Middle frontal gyrus (tissue), 1 donor: ENCODE data around the gene PCDHGC3.
A peak's percentile ranks its signal among the peaks of the same experiment; 100 is the strongest.
"Not testable (repeated sequence)": the region's sequence is repeated elsewhere in the genome, so short reads cannot be mapped to it uniquely, and the experiment has no call there.

Source experiments
- DNase-seq: peaks from one replicate; pipeline ENCODE4 v3.0.0-alpha.2; 2015; ENCODE audit warnings: low spot score; ENCODE audit errors: extremely low spot score

PCDHGC3 gene

DNA sequence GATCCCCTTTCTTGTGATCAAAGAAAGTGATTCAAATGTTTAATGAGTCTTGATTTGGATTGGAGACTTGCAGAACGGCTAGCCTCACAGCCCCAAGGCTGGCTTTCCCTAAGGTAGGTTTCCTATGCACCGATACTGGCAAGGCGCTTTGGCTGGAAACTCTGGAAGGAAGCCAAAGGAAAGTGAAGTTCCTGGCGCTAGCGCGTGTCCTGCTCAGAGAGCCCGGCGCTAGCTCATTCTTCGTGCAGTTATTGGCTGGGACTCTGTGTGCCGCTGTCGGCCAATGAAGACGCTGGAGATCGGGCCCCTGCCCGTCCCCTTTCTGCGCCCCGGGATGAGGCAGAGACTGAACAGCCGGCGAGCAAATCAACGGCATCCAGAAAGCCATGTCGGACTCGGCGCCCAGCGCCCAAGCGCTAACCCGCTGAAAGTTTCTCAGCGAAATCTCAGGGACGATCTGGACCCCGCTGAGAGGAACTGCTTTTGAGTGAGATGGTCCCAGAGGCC lies at the start of gene PCDHGC3:
Gene PCDHGC3, plus strand, starts transcription at position 342 of the 507 bp plus-strand sequence. Its CDS starts 151 bp downstream, at position 493.
- DNase-seq: peak; percentile 87

GRCh38 chr5:141427783-141428426 lies 47.9 kb upstream of the PCDHGC3 start:
- DNase-seq: no peak

- DNase-seq: no peak
These were observed 45.2 kb upstream of the PCDHGC3 start, which contains the start of gene PCDHGA12 for GRCh38 chr5:141430332-141431113. Gene PCDHGA12 (plus strand): TSS chr5:141430507. CDS start chr5:141430760, 253 bp downstream.

GRCh38 chr5:141431286-141431685 lies 44.5 kb upstream of the PCDHGC3 start:
- no peak for DNase-seq

- not testable (repeated sequence) for DNase-seq
These were observed 43.5 kb upstream of the PCDHGC3 start for GRCh38 chr5:141432308-141432707.

DNA sequence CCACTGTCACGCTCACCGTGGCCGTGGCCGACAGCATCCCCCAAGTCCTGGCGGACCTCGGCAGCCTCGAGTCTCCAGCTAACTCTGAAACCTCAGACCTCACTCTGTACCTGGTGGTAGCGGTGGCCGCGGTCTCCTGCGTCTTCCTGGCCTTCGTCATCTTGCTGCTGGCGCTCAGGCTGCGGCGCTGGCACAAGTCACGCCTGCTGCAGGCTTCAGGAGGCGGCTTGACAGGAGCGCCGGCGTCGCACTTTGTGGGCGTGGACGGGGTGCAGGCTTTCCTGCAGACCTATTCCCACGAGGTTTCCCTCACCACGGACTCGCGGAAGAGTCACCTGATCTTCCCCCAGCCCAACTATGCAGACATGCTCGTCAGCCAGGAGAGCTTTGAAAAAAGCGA lies 43.0 kb upstream of the PCDHGC3 start:
- not testable (repeated sequence) for DNase-seq

DNA sequence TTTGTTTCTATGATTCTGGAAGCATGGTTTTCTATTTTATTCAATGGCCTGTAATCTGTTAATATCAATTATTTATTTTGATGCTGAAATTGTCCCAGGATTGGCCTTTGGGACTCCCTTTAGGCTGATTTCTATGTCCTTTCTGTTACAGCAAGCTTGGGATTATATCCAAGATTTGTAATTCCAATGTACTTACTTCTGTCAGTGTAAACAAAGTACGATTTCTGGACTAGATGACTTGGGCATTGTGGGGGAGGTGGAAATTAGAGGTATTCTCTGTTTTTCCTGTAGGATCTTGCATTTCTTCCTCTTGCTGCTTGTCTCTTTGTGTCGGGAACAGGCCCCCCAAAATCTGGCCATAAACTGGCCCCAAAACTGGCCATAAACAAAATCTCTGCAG lies 41.8 kb upstream of the PCDHGC3 start:
- no peak for DNase-seq

DNA sequence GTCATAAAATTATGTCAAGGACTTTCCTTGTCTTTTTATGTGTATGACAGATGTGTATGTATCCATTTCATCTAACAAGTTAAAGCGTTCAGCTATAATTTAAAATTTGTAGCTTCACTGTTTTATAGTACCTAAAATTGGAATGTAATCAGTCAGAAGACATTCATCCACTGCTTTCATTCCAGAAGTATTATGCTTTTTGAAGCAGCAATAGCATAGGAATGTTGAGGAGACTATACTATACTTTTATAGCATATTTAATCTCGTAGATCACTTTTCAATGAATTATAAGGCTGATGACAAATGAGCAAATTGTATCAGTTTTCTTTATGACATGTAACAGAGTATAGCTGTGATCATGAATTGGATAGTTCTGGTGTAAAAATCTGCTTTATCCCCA lies 38.5 kb upstream of the PCDHGC3 start:
- DNase-seq: no peak

- no peak for DNase-seq
These were observed 36.2 kb upstream of the PCDHGC3 start for GRCh38 chr5:141439411-141440141.

DNA sequence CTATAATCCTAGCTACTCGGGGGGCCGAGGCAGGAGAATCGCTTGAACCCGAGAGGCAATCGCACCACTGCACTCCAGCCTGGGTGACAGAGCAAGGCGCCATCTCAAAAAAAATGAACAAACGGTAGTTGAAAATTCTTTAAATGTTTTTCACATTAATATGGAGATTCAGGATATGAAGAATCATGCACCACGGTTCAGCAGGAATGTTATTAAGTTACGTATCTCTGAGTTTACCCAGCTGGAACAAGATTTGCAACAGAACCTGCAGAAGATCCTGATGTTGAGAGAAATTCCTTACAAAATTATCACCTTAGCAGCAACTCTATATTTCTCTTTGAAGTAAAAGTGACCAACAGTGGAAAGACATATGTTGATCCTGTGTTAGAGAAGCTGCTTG lies 35.4 kb upstream of the PCDHGC3 start:
- DNase-seq: no peak

DNA sequence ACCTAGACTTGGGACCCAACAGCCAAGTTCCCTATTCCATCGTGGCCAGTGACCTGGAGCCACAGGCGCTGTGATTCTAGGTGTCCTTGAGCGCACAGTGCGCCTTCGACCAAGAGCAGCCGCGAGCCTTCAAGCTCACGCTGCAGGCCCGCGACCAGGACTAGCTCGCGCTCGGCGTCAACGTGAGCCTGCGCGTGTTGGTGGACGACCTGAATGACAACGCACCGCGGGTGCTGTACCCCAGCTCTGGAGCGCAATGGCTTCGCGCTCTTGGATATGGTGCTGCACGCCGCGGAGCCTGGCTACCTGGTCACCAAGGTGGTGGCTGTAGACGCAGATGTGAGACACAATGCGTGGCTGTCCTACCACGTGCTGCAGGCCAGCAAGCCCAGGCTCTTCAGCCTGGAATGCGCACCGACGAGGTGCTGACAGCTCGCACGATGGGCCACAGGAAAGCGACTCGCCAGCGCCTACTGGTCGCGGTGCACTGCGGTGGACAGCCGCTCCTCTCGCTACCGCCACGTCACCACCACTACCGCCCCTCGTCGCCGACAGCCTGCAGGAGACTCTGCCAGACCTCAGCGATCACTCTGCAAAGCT lies 34.1 kb upstream of the PCDHGC3 start:
- no peak for DNase-seq

GRCh38 chr5:141465351-141465750 lies 10.4 kb upstream of the PCDHGC3 start:
- no peak for DNase-seq

DNA sequence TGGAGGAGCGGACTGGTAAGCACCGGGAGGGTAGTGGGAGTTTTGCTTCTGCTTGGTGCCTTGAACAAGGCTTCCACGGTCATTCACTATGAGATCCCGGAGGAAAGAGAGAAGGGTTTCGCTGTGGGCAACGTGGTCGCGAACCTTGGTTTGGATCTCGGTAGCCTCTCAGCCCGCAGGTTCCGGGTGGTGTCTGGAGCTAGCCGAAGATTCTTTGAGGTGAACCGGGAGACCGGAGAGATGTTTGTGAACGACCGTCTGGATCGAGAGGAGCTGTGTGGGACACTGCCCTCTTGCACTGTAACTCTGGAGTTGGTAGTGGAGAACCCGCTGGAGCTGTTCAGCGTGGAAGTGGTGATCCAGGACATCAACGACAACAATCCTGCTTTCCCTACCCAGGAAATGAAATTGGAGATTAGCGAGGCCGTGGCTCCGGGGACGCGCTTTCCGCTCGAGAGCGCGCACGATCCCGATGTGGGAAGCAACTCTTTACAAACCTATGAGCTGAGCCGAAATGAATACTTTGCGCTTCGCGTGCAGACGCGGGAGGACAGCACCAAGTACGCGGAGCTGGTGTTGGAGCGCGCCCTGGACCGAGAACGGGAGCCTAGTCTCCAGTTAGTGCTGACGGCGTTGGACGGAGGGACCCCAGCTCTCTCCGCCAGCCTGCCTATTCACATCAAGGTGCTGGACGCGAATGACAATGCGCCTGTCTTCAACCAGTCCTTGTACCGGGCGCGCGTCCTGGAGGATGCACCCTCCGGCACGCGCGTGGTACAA lies 556 bp downstream of the PCDHGC3 start:
- DNase-seq: no peak

DNA sequence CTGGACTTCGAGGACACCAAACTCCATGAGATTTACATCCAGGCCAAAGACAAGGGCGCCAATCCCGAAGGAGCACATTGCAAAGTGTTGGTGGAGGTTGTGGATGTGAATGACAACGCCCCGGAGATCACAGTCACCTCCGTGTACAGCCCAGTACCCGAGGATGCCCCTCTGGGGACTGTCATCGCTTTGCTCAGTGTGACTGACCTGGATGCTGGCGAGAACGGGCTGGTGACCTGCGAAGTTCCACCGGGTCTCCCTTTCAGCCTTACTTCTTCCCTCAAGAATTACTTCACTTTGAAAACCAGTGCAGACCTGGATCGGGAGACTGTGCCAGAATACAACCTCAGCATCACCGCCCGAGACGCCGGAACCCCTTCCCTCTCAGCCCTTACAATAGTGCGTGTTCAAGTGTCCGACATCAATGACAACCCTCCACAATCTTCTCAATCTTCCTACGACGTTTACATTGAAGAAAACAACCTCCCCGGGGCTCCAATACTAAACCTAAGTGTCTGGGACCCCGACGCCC lies 1.3 kb downstream of the PCDHGC3 start:
- no peak for DNase-seq

- DNase-seq: no peak
These were observed 2.0 kb downstream of the PCDHGC3 start for GRCh38 chr5:141477815-141478214.

- no peak for DNase-seq
These were observed 2.7 kb downstream of the PCDHGC3 start for GRCh38 chr5:141478321-141478945.

DNA sequence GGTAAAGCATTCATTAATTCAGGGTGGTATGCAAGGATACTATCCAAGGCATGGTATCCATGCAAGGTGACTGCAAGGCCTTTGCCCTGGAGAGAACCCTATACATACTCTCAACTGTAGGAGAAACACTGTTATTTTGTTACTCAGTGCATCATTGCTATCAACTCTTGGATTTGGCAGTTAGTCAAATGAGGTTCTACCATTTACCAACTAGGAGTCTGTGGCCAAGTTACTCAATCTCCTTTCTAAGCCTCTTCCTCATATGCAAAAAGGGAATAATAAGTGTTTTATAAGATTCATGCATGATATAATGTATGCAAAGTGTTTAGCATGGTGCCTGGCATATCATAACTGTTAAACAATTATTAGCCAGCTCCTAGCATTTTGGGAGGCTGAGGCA lies 4.0 kb downstream of the PCDHGC3 start:
- DNase-seq: no peak

DNA sequence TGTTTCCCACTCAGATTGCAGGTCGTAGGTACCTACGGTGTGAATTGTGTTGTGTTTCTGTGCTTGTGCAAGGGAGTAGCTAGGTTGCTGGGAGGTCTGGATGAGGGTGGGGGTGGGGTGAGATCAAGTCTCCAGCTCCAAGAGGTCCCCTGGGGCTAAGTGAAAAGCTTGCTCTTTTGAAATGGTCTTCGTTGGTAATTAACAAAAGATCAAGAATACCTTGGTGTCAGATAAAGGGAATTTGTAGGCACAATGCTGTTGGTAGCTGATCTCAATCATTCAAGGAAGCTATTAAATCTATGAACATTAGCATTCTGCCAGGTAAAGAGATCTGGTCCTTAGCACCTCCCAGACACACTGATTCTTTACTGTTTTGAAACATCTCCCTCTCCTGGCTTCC lies 8.1 kb downstream of the PCDHGC3 start:
- no peak for DNase-seq

- DNase-seq: no peak
These were observed 8.5 kb downstream of the PCDHGC3 start for GRCh38 chr5:141484310-141484640.
